ENCODE data around the gene FHIT.
"Not testable (repeated sequence)": the region's sequence is repeated elsewhere in the genome, so short reads cannot be mapped to it uniquely, and the experiment has no call there.

FHIT gene

GRCh38 chr3:59934560-59934959, 1316.7 kb downstream of the FHIT start:
- not testable (repeated sequence) for DNase-seq (ENCODE audit: low spot score)

- no peak for DNase-seq (ENCODE audit: low spot score)
Observed at GRCh38 chr3:59930170-59930569, 1321.1 kb downstream of the FHIT start.

- no peak for DNase-seq (ENCODE audit: low spot score)
Observed at GRCh38 chr3:59927056-59927455, 1324.2 kb downstream of the FHIT start.

GRCh38 chr3:59925946-59926345, 1325.3 kb downstream of the FHIT start:
- DNase-seq (ENCODE audit: low spot score) = no peak

GRCh38 chr3:59922192-59922591, 1329.1 kb downstream of the FHIT start:
- no peak for DNase-seq (ENCODE audit: low spot score)

GRCh38 chr3:59920822-59921221, 1330.4 kb downstream of the FHIT start:
- no peak for DNase-seq (ENCODE audit: low spot score)

- no peak for DNase-seq (ENCODE audit: low spot score)
Observed at GRCh38 chr3:59919586-59919985, 1331.7 kb downstream of the FHIT start.

- DNase-seq (ENCODE audit: low spot score) = no peak
Observed at GRCh38 chr3:59914251-59914650, 1337.0 kb downstream of the FHIT start.

- DNase-seq (ENCODE audit: low spot score) = no peak
Observed at GRCh38 chr3:59913645-59914044, 1337.6 kb downstream of the FHIT start.

- peak; percentile 42 for DNase-seq (ENCODE audit: low spot score)
Observed at GRCh38 chr3:59908701-59909100, 1342.6 kb downstream of the FHIT start.

- DNase-seq (ENCODE audit: low spot score) = peak; percentile 9
Observed at GRCh38 chr3:59908280-59908679, 1343.0 kb downstream of the FHIT start.

GRCh38 chr3:59904296-59904695, 1347.0 kb downstream of the FHIT start:
- no peak for DNase-seq (ENCODE audit: low spot score)

GRCh38 chr3:59899061-59899460, 1352.2 kb downstream of the FHIT start:
- DNase-seq (ENCODE audit: low spot score) = no peak

- no peak for DNase-seq (ENCODE audit: low spot score)
Observed at GRCh38 chr3:59895972-59896371, 1355.3 kb downstream of the FHIT start.

GRCh38 chr3:59894425-59895121, 1356.7 kb downstream of the FHIT start:
- DNase-seq (ENCODE audit: low spot score) = no peak

- no peak for DNase-seq (ENCODE audit: low spot score)
Observed at GRCh38 chr3:59890639-59891038, 1360.6 kb downstream of the FHIT start.

GRCh38 chr3:59886790-59887189, 1364.5 kb downstream of the FHIT start:
- DNase-seq (ENCODE audit: low spot score) = peak; percentile 8

- peak; percentile 20 for DNase-seq (ENCODE audit: low spot score)
Observed at GRCh38 chr3:59885899-59886400, 1365.3 kb downstream of the FHIT start.

GRCh38 chr3:59885101-59885500, 1366.2 kb downstream of the FHIT start:
- no peak for DNase-seq (ENCODE audit: low spot score)

GRCh38 chr3:59884409-59884808, 1366.8 kb downstream of the FHIT start:
- DNase-seq (ENCODE audit: low spot score) = no peak

- no peak for DNase-seq (ENCODE audit: low spot score)
Observed at GRCh38 chr3:59882746-59883145, 1368.5 kb downstream of the FHIT start.

- no peak for DNase-seq (ENCODE audit: low spot score)
Observed at GRCh38 chr3:59880717-59881116, 1370.5 kb downstream of the FHIT start.

- DNase-seq (ENCODE audit: low spot score) = no peak
Observed at GRCh38 chr3:59879031-59879581, 1372.1 kb downstream of the FHIT start.

- DNase-seq (ENCODE audit: low spot score) = peak; percentile 2
Observed at GRCh38 chr3:59878038-59878427, 1373.2 kb downstream of the FHIT start.
